HG03060 (cell line): ENCODE measurements around the gene SYNGR2.
"Not testable (repeated sequence)": the region's sequence is repeated elsewhere in the genome, so short reads cannot be mapped to it uniquely, and the experiment has no call there.

Experiments
- ATAC-seq: cut with Tn5 transposase; IDR thresholded peaks from one replicate; pipeline ENCODE4 v1.9.1; 2021; ENCODE audit warnings: low read depth, moderate number of reproducible peaks; ENCODE audit not compliant: unreplicated experiment

SYNGR2 gene

DNA sequence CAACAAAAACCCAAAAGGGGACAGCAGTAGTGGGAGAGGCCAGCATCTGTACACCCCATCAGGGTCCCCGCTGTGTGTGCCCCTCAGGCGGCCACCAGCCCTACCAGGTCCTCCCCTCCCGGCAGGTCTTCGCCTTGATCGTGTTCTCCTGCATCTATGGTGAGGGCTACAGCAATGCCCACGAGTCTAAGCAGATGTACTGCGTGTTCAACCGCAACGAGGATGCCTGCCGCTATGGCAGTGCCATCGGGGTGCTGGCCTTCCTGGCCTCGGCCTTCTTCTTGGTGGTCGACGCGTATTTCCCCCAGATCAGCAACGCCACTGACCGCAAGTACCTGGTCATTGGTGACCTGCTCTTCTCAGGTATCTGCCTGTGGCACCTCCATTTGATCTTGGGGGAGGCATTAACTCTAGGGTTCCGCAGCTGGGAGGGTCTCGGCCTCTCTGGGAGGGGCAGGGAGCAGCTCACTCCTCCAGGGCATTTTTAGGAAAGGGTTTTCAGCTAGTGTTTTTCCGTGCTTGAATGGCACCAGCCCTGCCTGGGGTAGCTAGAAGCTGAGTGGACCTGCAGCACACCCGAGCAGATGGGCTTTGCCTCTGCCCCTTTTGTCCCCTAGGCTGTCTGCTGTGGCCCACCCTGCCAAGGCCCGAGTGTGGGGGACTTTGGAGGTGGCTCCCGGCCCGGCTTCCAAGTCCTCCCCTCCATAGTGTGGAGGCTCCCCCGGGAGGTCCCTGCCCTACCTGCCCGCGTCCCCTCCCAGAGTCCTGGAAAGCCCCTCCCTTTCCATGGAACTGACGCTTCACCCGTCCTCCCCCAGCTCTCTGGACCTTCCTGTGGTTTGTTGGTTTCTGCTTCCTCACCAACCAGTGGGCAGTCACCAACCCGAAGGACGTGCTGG is 2.6 kb downstream of the SYNGR2 start:
- ATAC-seq = no peak

DNA sequence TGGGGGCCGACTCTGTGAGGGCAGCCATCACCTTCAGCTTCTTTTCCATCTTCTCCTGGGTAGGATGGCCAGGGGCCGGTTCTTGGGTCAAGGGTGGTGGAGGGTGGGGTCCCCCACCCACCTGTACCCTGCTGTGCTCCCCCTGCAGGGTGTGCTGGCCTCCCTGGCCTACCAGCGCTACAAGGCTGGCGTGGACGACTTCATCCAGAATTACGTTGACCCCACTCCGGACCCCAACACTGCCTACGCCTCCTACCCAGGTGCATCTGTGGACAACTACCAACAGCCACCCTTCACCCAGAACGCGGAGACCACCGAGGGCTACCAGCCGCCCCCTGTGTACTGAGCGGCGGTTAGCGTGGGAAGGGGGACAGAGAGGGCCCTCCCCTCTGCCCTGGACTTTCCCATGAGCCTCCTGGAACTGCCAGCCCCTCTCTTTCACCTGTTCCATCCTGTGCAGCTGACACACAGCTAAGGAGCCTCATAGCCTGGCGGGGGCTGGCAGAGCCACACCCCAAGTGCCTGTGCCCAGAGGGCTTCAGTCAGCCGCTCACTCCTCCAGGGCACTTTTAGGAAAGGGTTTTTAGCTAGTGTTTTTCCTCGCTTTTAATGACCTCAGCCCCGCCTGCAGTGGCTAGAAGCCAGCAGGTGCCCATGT is 3.3 kb downstream of the SYNGR2 start:
- ATAC-seq = not testable (repeated sequence)

DNA sequence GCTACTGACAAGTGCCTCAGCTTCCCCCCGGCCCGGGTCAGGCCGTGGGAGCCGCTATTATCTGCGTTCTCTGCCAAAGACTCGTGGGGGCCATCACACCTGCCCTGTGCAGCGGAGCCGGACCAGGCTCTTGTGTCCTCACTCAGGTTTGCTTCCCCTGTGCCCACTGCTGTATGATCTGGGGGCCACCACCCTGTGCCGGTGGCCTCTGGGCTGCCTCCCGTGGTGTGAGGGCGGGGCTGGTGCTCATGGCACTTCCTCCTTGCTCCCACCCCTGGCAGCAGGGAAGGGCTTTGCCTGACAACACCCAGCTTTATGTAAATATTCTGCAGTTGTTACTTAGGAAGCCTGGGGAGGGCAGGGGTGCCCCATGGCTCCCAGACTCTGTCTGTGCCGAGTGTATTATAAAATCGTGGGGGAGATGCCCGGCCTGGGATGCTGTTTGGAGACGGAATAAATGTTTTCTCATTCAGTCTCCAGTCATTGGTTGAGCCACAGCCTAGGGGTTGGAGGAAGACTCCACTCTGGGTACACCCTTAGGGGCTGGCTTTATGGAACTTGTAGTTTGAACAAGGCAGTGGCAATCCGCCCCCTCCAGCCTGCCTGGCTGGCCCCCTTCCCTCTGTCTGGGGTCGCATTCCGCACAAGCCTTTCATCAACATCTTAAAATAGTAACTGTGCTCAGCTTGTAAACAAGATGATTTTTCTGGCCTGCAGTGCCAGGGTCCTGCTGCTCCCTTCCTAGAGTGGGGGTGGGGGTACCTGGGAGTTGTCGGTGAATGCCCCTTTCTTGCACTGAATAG is 4.1 kb downstream of the SYNGR2 start:
- no peak for ATAC-seq

DNA sequence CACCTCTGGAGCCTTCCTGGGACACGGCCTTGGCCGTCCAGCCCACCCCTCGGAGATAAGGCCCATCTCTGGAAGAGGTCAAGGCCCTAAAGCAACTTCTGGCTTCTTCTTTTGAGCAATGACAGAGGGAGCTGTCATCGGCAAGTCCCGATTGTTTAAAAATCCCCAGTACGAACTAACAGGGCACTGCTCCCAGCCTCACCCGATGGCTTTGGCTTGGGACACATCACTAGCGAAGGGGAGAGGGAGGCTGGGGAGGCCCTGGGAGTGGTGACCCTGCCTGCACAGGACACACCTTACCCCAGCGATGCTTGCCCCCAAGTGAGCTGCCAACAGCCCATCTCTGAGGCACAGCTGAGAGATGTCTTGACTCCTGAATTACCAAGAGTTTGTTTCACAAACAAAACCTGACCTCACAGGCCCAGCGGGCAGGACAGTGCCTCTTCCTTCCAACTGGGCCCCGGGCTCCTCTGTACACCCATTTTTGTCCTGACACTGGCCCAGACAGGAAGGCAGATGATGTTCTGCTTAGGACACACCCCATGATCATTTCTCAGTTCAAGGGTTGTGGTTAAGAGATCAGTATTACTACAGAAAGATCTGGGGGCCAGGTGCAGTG is 4.8 kb downstream of the SYNGR2 start:
- no peak for ATAC-seq

DNA sequence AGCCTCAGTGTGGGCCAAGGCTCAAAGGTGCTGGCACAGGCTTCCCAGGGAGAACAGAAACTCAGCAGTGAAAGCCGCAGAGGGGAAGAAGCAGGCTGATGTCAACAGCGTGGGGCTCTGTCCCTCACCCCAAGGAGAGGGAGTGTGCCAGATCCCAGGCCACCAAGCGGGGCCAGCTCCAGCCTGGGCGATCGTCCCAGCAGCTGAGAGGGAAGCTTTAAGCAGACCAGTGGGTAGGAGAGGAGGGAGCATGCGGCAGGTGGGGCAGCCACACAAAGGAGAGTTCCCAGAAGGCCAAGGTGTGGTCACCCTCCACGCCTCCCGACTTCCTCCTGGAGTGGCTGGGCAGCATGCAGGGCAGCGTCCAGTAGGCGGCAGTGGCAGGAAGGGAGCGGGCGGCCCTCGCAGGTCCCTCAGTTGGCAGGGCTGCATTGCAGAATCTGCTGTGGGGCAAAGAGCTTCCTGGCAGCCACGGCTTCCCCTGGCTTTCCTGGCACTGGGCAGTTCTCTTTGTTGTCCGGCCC is 6.0 kb downstream of the SYNGR2 start:
- ATAC-seq = no peak

DNA sequence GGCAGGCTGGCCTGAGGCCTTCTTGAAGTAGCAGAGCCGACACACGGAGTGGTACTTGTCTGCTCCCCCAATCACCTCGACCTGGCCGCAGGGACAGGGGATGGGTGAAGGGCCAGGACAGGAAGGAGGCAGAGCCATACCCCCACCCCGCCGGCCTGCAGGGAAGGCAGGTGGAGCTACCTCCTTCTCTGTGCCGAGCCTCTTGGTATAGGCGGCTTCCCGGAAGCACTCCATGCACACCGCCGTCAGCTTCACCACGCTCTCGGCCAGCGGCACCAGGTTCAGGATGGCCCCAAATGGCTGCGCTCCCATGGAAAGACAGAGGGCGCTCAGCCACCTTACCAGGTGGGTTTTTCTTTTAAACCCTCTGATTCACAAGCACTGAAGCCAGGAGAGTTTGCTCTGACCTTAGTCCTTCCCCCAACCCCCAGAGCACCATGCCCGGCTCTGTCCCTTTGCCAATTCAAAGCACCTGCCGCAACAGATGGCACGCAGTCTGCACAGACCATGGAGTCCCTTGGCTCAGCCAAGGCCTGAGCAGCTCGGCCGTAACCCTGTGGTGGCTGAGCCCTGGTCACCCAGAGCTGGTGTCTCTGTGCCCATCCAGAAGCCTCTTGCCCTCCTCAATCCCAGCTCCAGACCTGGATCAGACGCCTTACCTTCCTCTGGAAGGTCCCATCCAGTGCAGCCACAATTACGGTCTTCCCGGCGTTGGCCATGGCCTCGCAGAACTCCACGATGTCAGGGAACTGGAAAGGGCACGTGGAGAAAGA is 6.7 kb downstream of the SYNGR2 start:
- no peak for ATAC-seq

DNA sequence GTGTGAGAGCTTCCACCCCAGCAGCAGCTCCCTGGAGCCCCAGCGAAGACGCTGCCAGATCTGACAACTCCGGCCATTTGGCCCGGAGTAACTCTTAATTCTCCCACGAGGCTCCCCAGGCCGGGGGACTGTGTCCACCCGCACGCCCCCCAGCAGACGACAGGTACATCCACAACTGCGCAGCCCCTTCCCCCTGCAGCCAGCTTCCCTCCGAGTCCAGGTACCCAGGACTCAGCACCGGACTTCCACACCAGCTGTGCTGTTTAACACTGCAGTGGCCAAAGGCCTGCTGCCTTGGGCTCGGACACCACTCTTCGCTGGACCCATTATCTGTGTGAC is 7.2 kb downstream of the SYNGR2 start:
- no peak for ATAC-seq

DNA sequence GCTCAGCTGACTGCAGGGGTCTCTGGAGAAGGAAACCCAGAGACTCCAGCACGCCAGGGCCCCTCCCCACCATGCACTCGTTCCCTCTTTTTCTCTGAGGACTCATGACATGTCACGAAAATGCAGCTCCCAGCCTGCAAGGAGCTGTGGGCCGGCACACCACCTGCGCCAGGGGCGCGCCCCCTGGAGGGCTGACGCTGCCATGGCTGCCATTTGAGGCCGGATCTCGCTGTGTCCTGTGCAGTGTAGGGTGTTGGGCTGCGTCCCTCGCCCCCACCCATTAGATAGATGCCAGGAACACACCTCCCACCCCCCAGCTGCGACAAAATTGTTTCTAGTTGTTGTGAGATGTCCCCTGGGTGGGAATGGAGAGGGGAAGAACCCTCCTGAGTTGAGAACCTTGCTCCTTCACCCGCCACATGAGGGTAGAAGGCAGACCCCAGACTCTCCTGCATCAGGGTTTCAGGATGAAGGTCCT is 8.2 kb downstream of the SYNGR2 start:
- no peak for ATAC-seq

DNA sequence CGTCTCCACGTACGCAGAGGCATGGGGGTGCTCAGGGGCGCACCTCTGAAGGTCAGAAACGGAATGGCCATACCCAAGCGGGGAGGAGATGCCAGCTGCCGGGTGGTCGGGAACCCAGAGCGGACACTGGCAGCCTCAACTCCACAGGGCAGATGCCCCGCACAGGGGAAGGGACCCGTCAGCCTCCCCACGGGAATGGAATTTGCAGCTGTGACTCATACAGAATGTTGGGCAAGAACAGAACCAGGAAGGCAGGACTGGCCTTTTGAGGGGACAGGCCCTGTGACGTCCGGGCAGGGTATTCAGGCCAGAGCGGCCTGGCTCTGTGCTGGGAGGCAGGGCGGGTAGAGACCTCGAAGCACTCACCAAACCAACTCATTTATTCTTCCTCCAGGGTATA is 11.0 kb downstream of the SYNGR2 start:
- ATAC-seq = no peak

DNA sequence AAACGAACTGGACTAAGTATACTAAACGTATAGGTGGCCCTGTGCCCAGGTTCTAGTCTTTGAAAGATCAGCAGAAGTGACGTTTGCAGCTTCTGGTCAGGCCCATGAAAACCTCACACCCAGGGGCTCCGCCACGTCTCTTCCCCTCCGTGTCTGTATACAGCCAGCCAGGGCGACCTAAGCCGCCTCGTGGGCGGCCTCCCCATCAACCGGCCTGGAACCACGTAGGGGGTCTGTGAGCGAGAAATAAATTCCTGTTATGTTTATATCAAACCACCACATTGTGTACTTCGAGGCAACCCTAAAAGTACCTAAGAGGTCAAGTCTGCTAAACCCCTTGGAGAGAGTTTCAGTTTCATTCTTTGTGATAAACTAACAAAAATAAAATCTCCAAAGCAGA is 11.7 kb downstream of the SYNGR2 start:
- no peak for ATAC-seq

DNA sequence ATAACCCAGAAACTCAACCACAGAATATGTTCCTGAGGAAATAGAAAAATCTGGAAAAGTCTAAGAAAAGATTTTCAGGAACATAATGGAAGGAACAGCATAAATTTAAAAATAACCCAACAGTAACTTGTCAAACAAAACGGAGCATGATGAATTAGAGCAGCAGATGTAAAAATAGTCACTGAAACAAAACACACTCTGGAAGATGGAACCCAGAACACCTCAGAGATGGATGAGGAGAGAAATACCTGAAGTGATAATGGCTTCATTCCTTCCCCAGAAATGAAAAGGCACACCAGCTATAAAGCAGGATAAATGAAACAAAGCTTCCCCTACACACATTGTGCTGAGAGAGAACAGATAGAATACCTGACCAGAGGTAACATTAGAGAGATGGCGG is 12.1 kb downstream of the SYNGR2 start:
- no peak for ATAC-seq

DNA sequence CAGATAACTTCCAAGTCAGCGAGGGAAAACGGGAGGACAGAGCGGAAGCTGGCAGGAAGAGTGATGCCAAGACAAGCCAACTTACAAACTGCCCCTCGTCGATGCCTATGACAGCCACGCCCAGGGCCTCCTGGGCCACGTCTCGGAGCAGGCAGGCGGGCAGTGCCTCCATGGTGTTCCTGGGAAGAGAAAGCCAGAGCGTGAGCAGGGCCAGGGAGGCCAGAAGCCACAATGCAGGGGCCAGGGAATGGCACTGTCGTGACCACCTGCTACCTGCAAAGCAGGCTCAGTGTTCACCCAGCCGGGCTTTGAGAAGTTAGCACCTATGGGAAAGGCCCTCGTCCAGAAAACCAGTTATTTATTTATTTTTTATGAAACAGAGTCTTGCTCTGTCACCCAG is 14.1 kb downstream of the SYNGR2 start:
- ATAC-seq = no peak

DNA sequence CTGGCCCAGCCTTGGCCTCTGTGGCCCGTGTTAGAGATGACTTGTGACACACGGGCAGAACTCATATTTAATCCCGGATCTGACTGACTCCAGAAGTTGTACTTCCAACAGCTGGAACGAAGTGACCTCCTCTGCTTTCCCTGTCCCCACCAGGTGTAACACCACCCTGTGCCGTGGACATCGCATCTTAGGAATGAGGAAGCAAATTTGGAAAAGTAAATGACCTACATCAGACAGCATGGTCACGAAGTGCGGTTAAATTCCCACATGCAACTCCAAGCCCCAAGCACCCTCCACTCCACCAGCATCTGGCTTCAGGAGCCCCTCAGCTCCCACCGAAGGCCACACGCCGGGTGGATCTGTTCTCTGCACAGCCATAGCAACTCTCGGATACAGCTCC is 15.5 kb downstream of the SYNGR2 start:
- ATAC-seq = no peak

DNA sequence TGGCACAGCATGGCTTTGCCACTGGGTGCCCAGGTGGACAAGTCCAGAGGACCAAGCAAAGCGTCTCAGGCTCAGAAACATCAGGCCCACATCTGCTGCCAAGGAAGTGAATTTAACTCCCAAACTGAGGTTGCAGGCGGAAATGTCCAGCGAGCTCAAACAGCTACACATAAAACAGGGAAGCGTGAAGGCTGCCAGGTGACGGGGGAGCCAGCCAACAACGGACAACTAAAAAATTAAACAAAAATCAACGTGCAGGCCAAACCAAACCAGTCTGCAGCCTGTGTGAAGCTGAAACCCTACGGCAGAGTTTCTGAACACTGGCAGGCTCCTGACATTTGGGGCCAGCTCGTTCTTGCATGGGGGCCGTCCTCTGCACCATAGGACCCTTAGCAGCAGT is 16.0 kb downstream of the SYNGR2 start:
- ATAC-seq = no peak

DNA sequence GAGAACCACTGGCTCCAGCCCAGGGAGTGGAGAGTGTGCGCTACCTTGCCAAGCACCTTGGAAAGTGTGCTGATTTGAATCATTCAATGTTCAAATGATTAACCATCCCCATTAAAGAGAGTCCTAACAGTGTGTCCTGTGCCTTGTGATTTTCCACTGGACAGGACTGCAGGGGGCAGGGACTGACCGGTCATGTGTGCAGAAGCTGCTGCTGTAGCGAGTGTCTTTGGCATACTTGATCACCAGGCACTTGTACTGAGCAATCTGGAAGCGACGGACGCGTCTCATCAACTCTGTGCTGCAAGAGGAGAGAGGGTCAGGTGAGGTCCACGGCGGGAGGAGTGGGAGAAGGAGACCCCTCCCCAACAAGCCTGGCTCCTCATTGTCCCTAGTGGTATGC is 16.5 kb downstream of the SYNGR2 start:
- no peak for ATAC-seq

DNA sequence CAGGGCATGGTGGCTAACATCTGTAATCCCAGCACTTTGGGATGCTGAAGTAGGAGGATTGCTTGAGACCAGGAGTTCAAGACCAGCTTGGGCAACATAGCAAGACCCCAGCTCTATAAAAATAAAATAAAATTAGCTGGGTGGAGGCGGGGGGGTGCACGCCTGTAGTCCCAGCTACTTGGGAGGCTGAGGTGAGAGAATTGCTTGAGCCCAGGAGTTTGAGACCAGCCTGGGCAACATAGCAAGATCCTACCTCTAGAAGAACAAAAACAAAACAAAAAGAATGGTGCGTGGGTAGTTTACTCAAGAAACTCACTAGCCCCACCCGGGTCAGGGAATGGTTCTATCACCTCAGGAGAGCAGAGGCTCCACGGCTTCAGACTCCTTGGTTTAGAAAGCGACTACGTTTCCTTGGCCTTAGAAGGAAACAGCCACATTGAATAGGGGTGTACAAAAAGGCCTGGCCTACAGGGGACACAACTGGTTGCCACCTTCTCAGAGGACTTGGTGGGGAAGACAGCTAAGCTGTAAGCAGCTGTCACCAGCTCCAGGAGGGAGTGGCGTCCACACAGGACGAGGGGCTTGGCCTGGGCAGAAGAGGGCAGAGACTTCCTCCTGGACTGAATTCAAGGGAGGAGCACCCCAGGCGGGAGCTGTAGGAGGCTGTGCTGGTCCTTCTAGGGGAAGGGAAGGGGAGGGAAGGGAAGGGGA is 17.8 kb downstream of the SYNGR2 start:
- no peak for ATAC-seq

DNA sequence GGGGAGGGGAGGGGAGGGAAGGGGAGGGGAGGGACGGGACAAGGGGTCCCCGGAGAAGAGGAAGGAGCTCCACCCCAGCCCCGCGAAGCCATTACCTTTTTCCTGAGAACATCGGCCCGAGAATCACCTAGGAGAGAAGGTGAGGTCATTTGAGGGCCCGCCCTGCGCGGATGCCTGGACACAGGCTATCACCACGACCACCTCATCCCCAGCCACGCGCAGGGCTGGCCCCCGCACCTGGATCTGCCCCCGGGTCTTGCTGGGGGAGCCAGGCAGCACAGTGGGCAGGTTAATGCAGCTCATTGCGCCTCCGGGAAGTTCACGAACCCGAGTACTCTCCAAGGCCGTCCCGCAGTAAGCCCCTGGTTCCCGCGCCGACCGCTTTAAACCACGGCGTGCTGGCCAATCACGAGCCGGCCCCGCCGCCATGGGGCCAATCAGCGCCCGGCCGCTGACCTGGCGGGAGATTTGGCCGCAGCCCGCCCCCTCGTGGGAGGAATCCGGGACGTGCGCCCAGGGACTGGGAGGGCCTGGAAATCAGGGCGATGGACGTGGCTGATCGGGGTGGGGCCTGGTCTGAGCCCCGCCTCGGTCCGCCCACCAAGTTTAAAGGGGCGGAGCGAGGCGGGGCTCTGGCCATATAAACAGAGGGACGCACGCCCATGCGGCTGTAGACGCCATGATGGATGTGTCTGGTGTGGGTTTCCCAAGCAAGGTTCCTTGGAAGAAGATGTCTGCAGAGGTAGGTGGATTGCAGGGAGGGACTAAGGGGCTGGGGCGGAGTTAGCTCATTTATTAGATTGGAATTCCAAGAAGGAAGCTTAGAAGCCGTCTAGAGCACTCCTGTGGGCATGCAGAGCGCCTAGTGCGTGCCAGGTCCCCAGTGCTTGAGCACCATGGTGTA is 18.6 kb downstream of the SYNGR2 start, which contains the start of the genes AFMID and TK1:
AFMID (plus strand) TSS at position 671 of the 904 bp plus-strand sequence; CDS start at position 680, 9 bp downstream.
TK1 (minus strand) TSS at position 361 of the 904 bp plus-strand sequence; CDS start at position 303, 58 bp downstream.
- ATAC-seq = peak; percentile 72

DNA sequence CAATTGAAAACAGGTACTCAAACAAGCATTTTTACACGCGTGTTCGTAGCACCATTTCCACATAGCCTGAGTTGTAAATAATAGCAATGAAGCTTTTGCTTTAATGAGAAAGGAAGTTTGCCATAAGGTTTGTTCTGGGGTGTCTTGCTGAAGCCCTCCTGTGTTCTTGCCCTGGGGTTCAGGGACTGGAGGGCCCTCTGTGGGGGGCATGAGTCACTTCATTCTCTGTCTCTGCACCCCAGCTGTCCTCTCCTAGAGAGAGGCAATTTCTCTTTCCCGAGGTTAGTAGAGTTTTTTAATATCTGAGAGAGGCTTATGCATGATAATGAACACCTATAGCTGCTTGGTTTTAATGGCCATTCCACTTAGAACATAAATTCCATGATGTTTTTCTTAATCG is 28.3 kb downstream of the SYNGR2 start:
- no peak for ATAC-seq
